Right cardiac atrium (tissue), 5 donors: Measurements from ENCODE around the gene MYO15B. TPM values are rescaled to one million over a fixed set of nuclear protein-coding genes. Genes with fewer than 3 reads are reported as not detected.

ENCODE experiments used
- ATAC-seq, 2 donors: fragments of 200-7000 bp; cut with Tn5 transposase; one replicate each; pipeline versions ENCODE4 v1.8.0 to v1.9.1; 2020; ENCODE audit warnings: moderate library complexity in 2 of 2, mild to moderate bottlenecking in 1 of 2
- DNase-seq, 3 donors: peaks; one replicate each; pipeline ENCODE4 v3.0.0-alpha.2; 2020
- H3K27ac ChIP-seq: one replicate; pipeline ENCODE4 v1.5.1; 2013; ENCODE audit warnings: mild to moderate bottlenecking, low read length, control low read depth, moderate library complexity
- H3K27me3 ChIP-seq: one replicate; pipeline ENCODE4 v1.6.1; 2013; ENCODE audit not compliant: control insufficient read depth, insufficient read depth
- H3K4me1 ChIP-seq: one replicate; pipeline ENCODE4 v1.6.1; 2013; ENCODE audit warnings: low read length; ENCODE audit not compliant: control insufficient read depth, insufficient read depth
- H3K4me3 ChIP-seq: one replicate; pipeline ENCODE4 v1.5.1; 2013; ENCODE audit warnings: low read length, control low read depth
- H3K9me3 ChIP-seq: one replicate; pipeline ENCODE4 v1.6.1; 2013; ENCODE audit warnings: low read length; ENCODE audit not compliant: control insufficient read depth
- WGBS: extraction: QIAGEN DNeasy Blood & Tissue Kit; methylation state at CpG from one replicate; pipeline ENCODE4 v1.1.7; 2013; 5-methylcytosine and 5-hydroxymethylcytosine counted together
- intact Hi-C, 4 donors: fragments of 100-400 bp; cut with DNase I; formaldehyde crosslinking; loops; one replicate each; pipeline versions ENCODE4 v1.11.0 to v1.14.0; 2022 to 2023
- polyA plus RNA-seq: library from polyadenylated mRNA; stranded (reverse); fragments of 200-250 nt; gene quantifications from one replicate; pipeline ENCODE4 v1.2.3, GENCODE V29; 2013
- total RNA-seq, 4 donors: library from RNA; stranded (reverse); fragmentation: NEBNext Ultra II Directional; extraction: Animal tissue kit (Norgen Biotek cat#: 25700); gene quantifications; one replicate each; pipeline ENCODE4 v1.2.1, GENCODE V29; 2021
- donor health status: healthy with polysubstance abuse.
- donor health status: DM: no; HTN: yes; CAD: no.
- donor health status: DM: no; HTN: no; CAD: no.
- donor health status: DM: no; HTN: yes; CAD: no; lungs with severe emphysema.
- donor health status: DM: yes; HTN: yes; CAD: no.

The MYO15B gene
- total and polyA plus RNA-seq, 5 donors, result 70.9 to 131 (median 92.0) TPM

DNA sequence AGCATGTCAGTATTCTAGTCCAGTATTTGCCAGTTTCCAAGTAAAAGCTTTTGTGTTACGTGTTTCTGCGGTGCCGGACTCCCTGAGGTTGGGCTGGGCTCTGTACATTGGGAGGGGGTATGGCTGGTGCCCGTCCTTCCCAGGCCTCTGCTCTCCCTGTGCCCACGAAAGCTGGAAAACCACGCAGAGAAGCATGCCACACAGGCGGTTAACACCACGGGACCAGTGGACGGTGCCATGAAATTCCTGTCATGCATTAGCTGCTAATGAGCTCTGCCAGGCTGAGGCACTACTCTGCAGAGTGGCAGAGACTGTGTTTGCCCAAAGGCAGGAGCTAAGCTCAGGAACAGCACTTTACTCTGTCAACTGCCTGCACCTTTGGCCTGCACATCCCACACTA, 53.7 kb downstream of the MYO15B start:
- H3K9me3 ChIP-seq, result no peaks in the 10 kb centered on the region
- WGBS, result 75% methylated on average over 9 of the region's 9 CpGs
- H3K4me3 ChIP-seq, result no peak overlapping the region
- ATAC-seq (peak; percentile 40 to 66), DNase-seq (peak in 1 of 3 donors; percentile 66)
- peak overlapping the region; percentile 63 for H3K27ac ChIP-seq
- no peaks in the 10 kb centered on the region for H3K27me3 ChIP-seq
- intact Hi-C loops, result no loop called here
- no peaks in the 10 kb centered on the region for H3K4me1 ChIP-seq

DNA sequence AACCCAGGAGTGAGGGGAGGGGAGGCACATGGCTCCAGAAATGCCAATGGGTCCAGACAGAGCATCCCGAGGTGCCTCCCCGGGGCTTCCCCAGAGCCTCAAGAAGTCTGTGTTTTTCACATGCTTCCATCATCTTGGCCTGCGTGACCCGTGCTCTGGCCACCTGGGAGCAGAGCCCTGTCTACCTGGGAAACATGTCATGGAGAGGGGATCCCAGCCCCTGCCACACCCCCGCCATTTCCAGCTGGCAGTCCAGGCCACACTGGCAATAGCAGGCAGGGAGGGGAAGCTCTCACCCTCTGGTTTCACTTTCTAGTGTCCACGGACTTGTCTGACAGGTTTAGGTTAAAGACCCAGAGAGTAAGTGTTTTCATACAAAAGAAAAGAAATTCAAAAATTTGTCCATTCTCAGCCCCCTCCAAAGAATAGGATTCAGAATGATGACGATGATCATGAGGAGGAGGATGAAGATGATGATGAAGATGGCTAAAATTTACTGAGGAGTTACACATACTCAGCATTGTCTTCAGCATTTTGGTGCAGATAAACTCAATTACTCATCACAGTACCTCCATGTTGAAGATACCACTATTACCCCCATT, 54.7 kb downstream of the MYO15B start:
- intact Hi-C loops, result no loop called here
- no peaks in the 10 kb centered on the region for H3K4me1 ChIP-seq
- no peak for DNase-seq

DNA sequence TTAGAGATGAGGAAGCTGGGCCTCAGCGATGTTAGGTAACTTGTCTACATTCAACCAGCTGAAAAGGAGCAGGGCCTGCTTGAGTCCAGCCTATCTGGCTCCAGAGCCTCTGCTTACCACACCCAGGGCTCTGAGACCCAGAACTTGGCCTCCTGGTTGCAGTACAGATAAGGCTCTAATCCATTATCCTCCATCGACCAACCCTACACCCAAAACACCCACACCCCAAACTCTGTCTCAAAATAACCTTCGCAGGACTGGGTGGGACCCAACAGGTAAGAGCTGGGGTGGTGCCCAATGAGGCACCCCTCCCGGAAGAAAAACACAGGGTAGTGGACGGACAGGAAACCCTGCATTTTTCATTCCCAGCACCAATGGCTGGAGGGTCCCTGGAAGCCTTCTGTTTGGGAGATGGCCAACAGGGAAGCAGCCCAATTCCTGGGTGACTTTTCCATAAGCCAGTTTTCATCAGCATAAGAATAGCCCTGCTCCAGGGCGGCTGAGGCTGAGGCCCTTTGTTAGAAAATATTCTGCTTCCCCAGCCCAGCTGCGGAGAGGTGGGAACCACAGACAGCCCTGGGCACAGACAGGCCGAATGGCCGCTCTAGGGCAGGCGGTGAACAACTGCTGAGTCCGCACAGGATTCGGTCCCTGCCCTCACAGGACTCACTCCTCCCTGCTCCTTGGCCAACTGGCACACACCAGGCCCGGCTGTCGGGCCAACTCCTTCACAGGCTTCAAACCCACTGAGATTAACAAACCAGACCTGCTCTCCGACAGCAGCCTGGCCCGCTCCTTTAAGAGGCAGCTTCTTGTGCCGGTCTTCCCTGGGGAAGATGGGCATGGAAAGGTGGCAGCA, 55.4 kb downstream of the MYO15B start:
- H3K27ac ChIP-seq, result no peak overlapping the region
- ATAC-seq (no peak), DNase-seq (peak in 1 of 3 donors; percentile 11)
- no peaks in the 10 kb centered on the region for H3K27me3 ChIP-seq
- no peaks in the 10 kb centered on the region for H3K9me3 ChIP-seq
- no peaks in the 10 kb centered on the region for H3K4me1 ChIP-seq
- 89% methylated on average over 17 of the region's 17 CpGs for WGBS
- intact Hi-C loops, result no loop called here
- H3K4me3 ChIP-seq, result no peak overlapping the region

More for the DNA sequence above, 54.7 kb downstream of the MYO15B start:
- no peak overlapping the region for H3K4me3 ChIP-seq
- ATAC-seq, result no peak
- H3K27me3 ChIP-seq, result no peaks in the 10 kb centered on the region
- 84% methylated on average over 7 of the region's 7 CpGs for WGBS
- H3K9me3 ChIP-seq, result no peaks in the 10 kb centered on the region
- H3K27ac ChIP-seq, result no peak overlapping the region

DNA sequence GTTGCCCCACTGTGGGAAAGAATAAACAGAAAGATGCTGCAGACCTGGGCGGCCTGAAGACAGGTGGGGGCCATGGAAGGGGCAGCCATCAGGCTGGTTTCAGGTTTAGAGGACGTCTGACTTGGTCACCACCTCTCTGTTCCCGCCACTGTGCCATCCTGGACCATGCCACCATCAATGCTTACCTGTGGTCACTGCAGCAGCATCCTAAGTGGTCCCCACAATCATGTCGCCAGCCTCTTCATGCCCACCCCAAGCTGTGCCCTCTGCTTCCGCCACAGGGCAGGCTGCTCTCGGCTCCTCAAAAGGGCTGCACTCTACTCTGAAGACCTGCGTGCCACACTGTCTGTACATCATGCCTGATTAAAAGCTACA, 56.0 kb downstream of the MYO15B start:
- Histone ChIP-seq H3K4me3 (no peak overlapping the region), H3K27ac (no peak overlapping the region), H3K4me1 (no peaks in the 10 kb centered on the region), H3K27me3 (no peaks in the 10 kb centered on the region), H3K9me3 (no peaks in the 10 kb centered on the region)
- WGBS, result 92% methylated on average over 7 of the region's 7 CpGs
- intact Hi-C loops, result no loop called here
- DNase-seq (no peak), ATAC-seq (no peak)

DNA sequence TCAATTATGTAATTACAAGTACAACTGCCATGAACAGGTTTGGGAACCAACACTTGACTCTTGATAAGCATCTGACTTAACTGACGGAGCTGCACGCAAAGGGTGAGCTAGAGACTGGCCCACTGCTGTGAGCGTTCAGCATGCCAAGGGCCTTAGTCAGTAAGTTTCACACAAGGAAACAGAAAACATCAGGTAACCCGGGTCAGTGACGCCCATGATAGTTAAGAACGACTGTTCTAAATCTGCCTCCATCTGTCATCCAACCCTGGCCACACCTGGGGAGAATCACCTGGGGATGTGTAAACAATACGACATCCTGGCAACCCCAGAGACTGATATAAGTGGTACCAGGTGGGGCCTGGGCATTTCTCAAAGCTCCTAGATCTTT, 57.9 kb downstream of the MYO15B start:
- intact Hi-C loops, result no loop called here
- Histone ChIP-seq H3K27me3 (no peaks in the 10 kb centered on the region), H3K9me3 (no peaks in the 10 kb centered on the region), H3K27ac (no peak overlapping the region), H3K4me1 (no peaks in the 10 kb centered on the region), H3K4me3 (no peak overlapping the region)
- 75% methylated on average over 7 of the region's 7 CpGs for WGBS
- ATAC-seq (no peak), DNase-seq (no peak)

DNA sequence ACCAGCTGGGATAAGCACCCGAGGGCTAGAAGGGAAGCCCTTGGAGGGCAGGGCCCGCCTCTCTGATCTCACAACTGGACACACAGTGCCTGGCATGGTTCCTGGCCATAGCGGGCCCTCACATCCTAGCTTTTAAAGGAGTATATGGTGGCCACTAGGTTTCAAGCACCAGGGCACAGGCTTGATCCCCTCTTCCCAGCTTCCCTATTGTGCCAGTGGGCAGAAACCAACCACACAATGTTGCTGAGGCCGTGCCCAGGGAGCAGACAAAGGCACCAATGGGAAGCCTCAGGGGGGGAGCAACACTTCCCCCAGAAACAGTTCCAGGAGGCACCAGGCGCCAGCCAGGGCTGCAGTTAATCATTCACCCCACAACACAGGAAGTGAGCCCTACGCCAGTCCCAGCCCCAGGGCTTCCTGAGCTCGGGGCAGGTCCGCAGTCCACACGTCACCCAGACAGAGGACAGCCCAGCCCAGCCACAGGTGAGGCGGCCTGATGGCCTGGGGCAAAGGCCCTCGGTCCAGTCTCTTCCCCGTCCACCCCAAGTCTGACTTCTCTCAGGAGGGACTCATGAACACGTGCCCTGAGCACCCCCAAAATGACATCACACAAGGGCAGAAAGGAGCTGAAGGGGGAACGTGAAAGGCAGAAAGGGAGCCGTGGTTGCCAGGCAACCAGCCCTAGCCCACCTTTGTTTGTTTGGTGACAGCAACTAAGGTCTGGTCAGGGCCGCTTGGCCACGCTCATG, 58.5 kb downstream of the MYO15B start:
- Histone ChIP-seq H3K27me3 (no peaks in the 10 kb centered on the region), H3K4me3 (no peak overlapping the region), H3K27ac (no peak overlapping the region), H3K4me1 (no peaks in the 10 kb centered on the region), H3K9me3 (no peaks in the 10 kb centered on the region)
- 73% methylated on average over 17 of the region's 17 CpGs for WGBS
- ATAC-seq (peak; percentile 45 to 66), DNase-seq (peak; percentile 21 to 58 (median 58))
- intact Hi-C loops, result no loop called here

DNA sequence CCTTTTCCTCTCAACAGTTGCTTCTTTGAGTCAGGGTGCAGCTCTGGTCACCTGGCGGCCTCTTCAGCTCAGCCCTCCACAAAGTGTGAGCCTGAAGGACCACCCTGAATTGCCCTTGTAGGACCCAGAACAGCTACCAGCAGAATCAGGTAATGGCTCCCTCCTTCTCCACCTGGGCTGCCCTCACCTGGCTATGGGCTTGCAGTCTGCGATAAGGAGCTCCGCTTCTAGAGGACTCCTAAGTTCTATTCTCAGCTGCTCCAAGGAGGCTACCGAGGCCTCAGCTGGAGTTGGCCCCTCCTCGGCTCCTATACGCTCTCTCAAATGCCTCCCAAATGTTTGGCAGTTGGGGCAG, 59.0 kb downstream of the MYO15B start:
- 92% methylated on average over 6 of the region's 6 CpGs for WGBS
- intact Hi-C loops, result no loop called here
- no peaks in the 10 kb centered on the region for H3K27me3 ChIP-seq
- H3K4me3 ChIP-seq, result no peak overlapping the region
- no peaks in the 10 kb centered on the region for H3K4me1 ChIP-seq
- ATAC-seq (no peak), DNase-seq (no peak)
- no peak overlapping the region for H3K27ac ChIP-seq
- H3K9me3 ChIP-seq, result no peaks in the 10 kb centered on the region

DNA sequence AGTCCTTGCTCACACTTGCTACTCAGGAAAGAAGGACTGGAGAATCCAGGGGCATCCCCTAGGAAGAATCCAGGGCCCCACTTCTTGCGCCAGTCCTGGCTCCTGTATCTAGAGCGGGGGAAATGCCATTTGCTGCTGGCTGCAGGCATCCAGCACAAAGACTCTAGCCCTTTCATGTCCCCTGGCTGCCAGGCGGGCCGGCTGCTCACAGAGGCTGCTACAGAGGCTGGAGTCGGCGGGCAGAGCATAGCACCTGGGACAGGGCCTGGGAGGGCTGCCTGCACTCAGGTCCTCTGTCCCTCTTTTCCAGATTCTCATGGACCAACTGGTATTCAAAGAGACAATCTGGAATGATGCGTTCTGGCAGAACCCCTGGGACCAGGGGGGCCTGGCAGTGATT, 59.5 kb downstream of the MYO15B start:
- Histone ChIP-seq H3K4me1 (no peaks in the 10 kb centered on the region), H3K9me3 (no peaks in the 10 kb centered on the region), H3K4me3 (no peak overlapping the region), H3K27ac (no peak overlapping the region), H3K27me3 (no peaks in the 10 kb centered on the region)
- DNase-seq (no peak), ATAC-seq (no peak)
- WGBS, result 91% methylated on average over 7 of the region's 7 CpGs
- intact Hi-C loops, result no loop called here

DNA sequence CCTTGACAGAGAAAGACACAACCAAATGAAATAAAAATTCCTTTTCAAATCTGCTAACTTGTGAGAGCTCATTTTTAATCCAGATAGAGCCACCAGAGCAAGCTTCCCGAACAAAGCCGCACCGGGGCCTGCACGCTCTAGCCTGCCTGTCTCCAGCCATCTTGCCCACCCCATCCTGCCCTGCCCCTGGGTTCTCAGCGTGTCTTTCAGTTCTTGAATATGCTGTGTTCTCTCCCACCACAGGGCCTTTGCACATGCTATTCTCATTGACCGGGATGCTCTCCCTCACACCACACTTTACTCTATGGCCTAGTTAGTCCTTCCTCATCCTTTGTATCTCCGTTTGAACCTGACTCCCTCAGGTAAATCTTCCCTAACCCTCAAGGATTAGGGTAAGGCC, 60.3 kb downstream of the MYO15B start:
- H3K4me1 ChIP-seq, result no peaks in the 10 kb centered on the region
- intact Hi-C loops, result no loop called here
- no peak overlapping the region for H3K27ac ChIP-seq
- 98% methylated on average over 7 of the region's 7 CpGs for WGBS
- no peak for DNase-seq
- no peaks in the 10 kb centered on the region for H3K9me3 ChIP-seq
- no peak for ATAC-seq
- no peak overlapping the region for H3K4me3 ChIP-seq
- no peaks in the 10 kb centered on the region for H3K27me3 ChIP-seq

DNA sequence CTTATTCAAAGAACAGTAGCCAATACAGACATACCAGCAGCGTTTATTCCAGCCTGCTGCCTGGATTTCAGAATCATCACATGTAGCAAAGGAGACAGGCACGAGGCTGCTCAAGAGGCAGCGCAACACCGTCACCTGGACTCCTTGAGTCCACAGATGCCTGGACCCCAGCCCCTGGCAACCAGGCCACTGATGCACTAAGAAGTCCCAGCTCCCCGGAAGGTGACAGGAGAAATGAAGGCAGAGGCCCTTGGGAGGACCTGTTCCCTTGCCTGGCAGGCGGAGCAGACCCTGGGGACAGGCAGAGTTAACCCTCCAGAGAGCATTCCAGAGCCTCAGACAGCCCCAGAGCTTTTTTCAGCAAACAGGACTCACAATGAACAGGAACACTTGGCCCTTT, 62.1 kb downstream of the MYO15B start:
- no peaks in the 10 kb centered on the region for H3K9me3 ChIP-seq
- no peak overlapping the region for H3K27ac ChIP-seq
- no peaks in the 10 kb centered on the region for H3K27me3 ChIP-seq
- H3K4me1 ChIP-seq, result no peaks in the 10 kb centered on the region
- WGBS, result 90% methylated on average over 6 of the region's 6 CpGs
- DNase-seq (no peak), ATAC-seq (no peak)
- H3K4me3 ChIP-seq, result no peak overlapping the region
- intact Hi-C loops, result no loop called here

DNA sequence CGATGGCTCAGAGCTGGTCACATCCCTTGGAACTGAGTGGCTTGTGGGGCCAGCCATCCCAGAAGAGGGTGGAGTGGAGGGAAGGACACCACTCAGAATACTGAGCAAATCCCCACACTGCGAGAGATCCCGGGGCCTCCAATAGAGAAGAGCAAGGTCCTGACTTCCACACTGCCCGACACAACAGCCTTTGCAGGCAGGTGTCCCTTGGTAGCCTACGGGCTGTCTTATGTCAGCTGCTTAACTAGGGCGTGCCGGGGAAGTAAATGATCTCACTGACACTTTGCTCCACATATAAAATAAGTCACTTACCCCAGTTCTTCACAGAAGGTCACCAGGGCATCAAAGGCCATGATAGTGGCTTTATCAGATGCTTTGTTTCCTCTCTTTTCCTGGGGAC, 63.3 kb downstream of the MYO15B start:
- no peaks in the 10 kb centered on the region for H3K27me3 ChIP-seq
- ATAC-seq (no peak), DNase-seq (no peak)
- no peak overlapping the region for H3K4me3 ChIP-seq
- H3K9me3 ChIP-seq, result no peaks in the 10 kb centered on the region
- no peaks in the 10 kb centered on the region for H3K4me1 ChIP-seq
- intact Hi-C loops, result no loop called here
- no peak overlapping the region for H3K27ac ChIP-seq
- WGBS, result 94% methylated on average over 7 of the region's 7 CpGs
